ENCODE data around the gene DNMT3A. TPM values are rescaled to one million over a fixed set of nuclear protein-coding genes. Genes with fewer than 3 reads are reported as not detected.

The DNMT3A gene
- total and polyA plus RNA-seq, 2 donors (not counting 3 experiments of a cell fraction or from before 2014, with no cell fraction given) = 23.3 to 71.7 TPM

- H4K20me1 ChIP-seq (replicated peaks; ENCODE audit: control insufficient read depth, extremely low read depth, insufficient read depth, low read length) = no peaks in the 10 kb centered on the region
- dilution Hi-C loops (cut with MboI; ENCODE audit: extremely low pct_ligation_motif_present, low sequenced_read_pairs) = no loop called here
- FAIRE-seq = no peak
Measured at GRCh38 chr2:25354116-25354515, 12.4 kb upstream of the DNMT3A start.

More at GRCh38 chr2:25354116-25354515, 12.4 kb upstream of the DNMT3A start:
- H3K9me1 ChIP-seq (replicated peaks; ENCODE audit: control insufficient read depth, extremely low read depth, insufficient read depth, low read length) = no peaks in the 10 kb centered on the region
- peaks cover 2% of the 10 kb centered on the region for H3K4me1 ChIP-seq (ENCODE audit: control insufficient read depth, extremely low read depth, insufficient read depth, low read length)
- no peak overlapping the region for H3K27ac ChIP-seq (ENCODE audit: insufficient read depth, low read depth, low read length)
- no peaks in the 10 kb centered on the region for H3K36me3 ChIP-seq (ENCODE audit: control insufficient read depth in 2 of 2, extremely low read depth in 1 of 2, insufficient read depth in 2 of 2, low read length in 2 of 2)
- H2AFZ ChIP-seq (ENCODE audit: low read depth, low read length) = no peak overlapping the region
- no peak overlapping the region for H3K4me3 ChIP-seq (replicated peaks in 1 of 3; ENCODE audit: insufficient read depth in 1 of 3, low read depth in 1 of 3, low read length in 3 of 3)
- H3K79me2 ChIP-seq (ENCODE audit: control insufficient read depth, insufficient read depth, low read length) = no peaks in the 10 kb centered on the region
- DNase-seq (ENCODE audit: low read depth, low spot score) = no peak
- H3K4me2 ChIP-seq (ENCODE audit: insufficient read depth, low read length) = no peak overlapping the region
- ChIA-PET CTCF (no interaction called here), POLR2A (no interaction called here)
- intact Hi-C loops (cut with micrococcal nuclease) = no loop called here
- no TSS peak for BruUV-seq (replicated peaks)
- H3K9me3 ChIP-seq (replicated peaks; ENCODE audit: control insufficient read depth, insufficient read depth, low read length) = no peaks in the 10 kb centered on the region
- peaks cover 0 to 4% of the 10 kb centered on the region in 2 experiments for H3K27me3 ChIP-seq (ENCODE audit: control insufficient read depth in 2 of 2, insufficient read depth in 2 of 2, low read length in 2 of 2)
- TF ChIP-seq JUN (IDR thresholded peaks at IDR 0.05; ENCODE audit: borderline replicate concordance, insufficient read depth, insufficient read length, low read depth) (no peak), POLR2A (IDR thresholded peaks at IDR 0.05; ENCODE audit: low read depth, low read length) (no peak), MAX (IDR thresholded peaks at IDR 0.05; ENCODE audit: insufficient read depth, insufficient read length) (no peak), FOS (IDR thresholded peaks at IDR 0.05; ENCODE audit: borderline replicate concordance, insufficient read depth, low read length) (no peak), GATA2 (IDR thresholded peaks at IDR 0.05; ENCODE audit: insufficient read depth, insufficient read length, low read depth, low read length) (no peak), MYC (IDR thresholded peaks at IDR 0.05; ENCODE audit: low read depth, low read length) (no peak), EZH2 (IDR thresholded peaks at IDR 0.05; ENCODE audit: borderline replicate concordance, low read depth, low read length, severe bottlenecking) (no peak), POLR2AphosphoS5 (IDR thresholded peaks at IDR 0.05; ENCODE audit: insufficient read depth, low read depth, low read length) (no peak)
- TF ChIP-seq, protein P1, sequence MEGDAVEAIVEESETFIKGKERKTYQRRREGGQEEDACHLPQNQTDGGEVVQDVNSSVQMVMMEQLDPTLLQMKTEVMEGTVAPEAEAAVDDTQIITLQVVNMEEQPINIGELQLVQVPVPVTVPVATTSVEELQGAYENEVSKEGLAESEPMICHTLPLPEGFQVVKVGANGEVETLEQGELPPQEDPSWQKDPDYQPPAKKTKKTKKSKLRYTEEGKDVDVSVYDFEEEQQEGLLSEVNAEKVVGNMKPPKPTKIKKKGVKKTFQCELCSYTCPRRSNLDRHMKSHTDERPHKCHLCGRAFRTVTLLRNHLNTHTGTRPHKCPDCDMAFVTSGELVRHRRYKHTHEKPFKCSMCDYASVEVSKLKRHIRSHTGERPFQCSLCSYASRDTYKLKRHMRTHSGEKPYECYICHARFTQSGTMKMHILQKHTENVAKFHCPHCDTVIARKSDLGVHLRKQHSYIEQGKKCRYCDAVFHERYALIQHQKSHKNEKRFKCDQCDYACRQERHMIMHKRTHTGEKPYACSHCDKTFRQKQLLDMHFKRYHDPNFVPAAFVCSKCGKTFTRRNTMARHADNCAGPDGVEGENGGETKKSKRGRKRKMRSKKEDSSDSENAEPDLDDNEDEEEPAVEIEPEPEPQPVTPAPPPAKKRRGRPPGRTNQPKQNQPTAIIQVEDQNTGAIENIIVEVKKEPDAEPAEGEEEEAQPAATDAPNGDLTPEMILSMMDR (IDR thresholded peaks at IDR 0.05; ENCODE audit: extremely low read depth in 1 of 2, insufficient read depth in 1 of 2, low read depth in 1 of 2, low read length in 2 of 2) = no peak
- H3K9ac ChIP-seq (replicated peaks; ENCODE audit: extremely low read depth, insufficient read depth, low read length) = no peak overlapping the region
